H1 (cell line): Measurements from ENCODE around the gene GRM7. TPM values are rescaled to one million over a fixed set of nuclear protein-coding genes. Genes with fewer than 3 reads are reported as not detected.

ENCODE experiments used
- CTCF ChIA-PET: fragments of 300-600 bp; sonication (Branson Sonifier 250); formaldehyde crosslinking; loops from one replicate; lab custom pipeline; 2021; ENCODE audit not compliant: partially characterized antibody; lab: Charles Lee
- POLR2A ChIA-PET: fragments of 300-600 bp; sonication (Branson Sonifier 250); formaldehyde crosslinking; loops from one replicate; lab custom pipeline; 2021; ENCODE audit warnings: inconsistent platforms; ENCODE audit not compliant: partially characterized antibody; lab: Charles Lee
- DNase-seq, 2 experiments: peaks; one replicate each; pipeline versions ENCODE4 v3.0.0 to v3.0.0-alpha.2; 2010 to 2022; ENCODE audit warnings: low spot score in 2 of 2, low read depth in 1 of 2, mixed read lengths in 1 of 2
- FAIRE-seq: peaks from 2 replicates; lab custom pipeline; 2011; peaks lifted over from hg19 to GRCh38; lab: Jason Lieb, UNC
- H2AFZ ChIP-seq: 2 replicates; pipeline ENCODE4 v1.8.1; 2012; ENCODE audit warnings: low read length, inconsistent platforms
- H2AK5ac ChIP-seq: 2 replicates; pipeline ENCODE4 v1.6.1; 2013; ENCODE audit warnings: low read depth, low read length
- H2BK120ac ChIP-seq: replicated peaks from 2 replicates; pipeline ENCODE3; 2013; ENCODE audit warnings: low read depth, low read length, inconsistent platforms
- H2BK12ac ChIP-seq: 2 replicates; pipeline ENCODE4 v1.6.1; 2013; ENCODE audit warnings: low read depth, low read length
- H2BK15ac ChIP-seq: 2 replicates; pipeline ENCODE4 v1.6.1; 2013; ENCODE audit warnings: low read length
- H2BK20ac ChIP-seq: 2 replicates; pipeline ENCODE4 v1.6.1; 2013; ENCODE audit warnings: low read length
- H2BK5ac ChIP-seq: 2 replicates; pipeline ENCODE4 v1.6.1; 2013; ENCODE audit warnings: low read depth, low read length
- H3K14ac ChIP-seq: 2 replicates; pipeline ENCODE4 v1.6.1; 2013; ENCODE audit warnings: inconsistent platforms; ENCODE audit not compliant: insufficient read length
- H3K18ac ChIP-seq: 2 replicates; pipeline ENCODE4 v1.6.1; 2013; ENCODE audit warnings: low read length; ENCODE audit errors: extremely low read depth
- H3K23ac ChIP-seq: 2 replicates; pipeline ENCODE4 v1.6.1; 2013; ENCODE audit warnings: inconsistent platforms; ENCODE audit not compliant: insufficient read length
- H3K23me2 ChIP-seq: 2 replicates; pipeline ENCODE4 v1.6.1; 2013; ENCODE audit warnings: low read depth, low read length
- H3K27ac ChIP-seq: 2 replicates; pipeline ENCODE4 v1.6.1; 2011; ENCODE audit warnings: low read depth, low read length, inconsistent platforms
- H3K27me3 ChIP-seq, 4 experiments: replicated peaks in 1 of 4; 1 replicate in 1 of 4; 2 replicates in 3 of 4; pipeline versions ENCODE4 v1.6.1 to v1.8.1; 2011 to 2013; ENCODE audit warnings: low read length in 3 of 4, mild to moderate bottlenecking in 3 of 4, inconsistent platforms in 2 of 4, mixed read lengths in 2 of 4, moderate library complexity in 1 of 4; ENCODE audit not compliant: control insufficient read depth in 3 of 4, insufficient read depth in 3 of 4; ENCODE audit errors: extremely low read depth in 1 of 4
- H3K36me3 ChIP-seq, 4 experiments: 2 replicates each; pipeline versions ENCODE4 v1.6.1 to v1.8.1; 2011 to 2013; ENCODE audit warnings: mild to moderate bottlenecking in 4 of 4, low read length in 3 of 4, moderate library complexity in 2 of 4, control low read depth in 1 of 4, inconsistent platforms in 1 of 4; ENCODE audit not compliant: insufficient read depth in 4 of 4, control insufficient read depth in 2 of 4
- H3K4ac ChIP-seq: replicated peaks from 2 replicates; pipeline ENCODE3; 2013; ENCODE audit warnings: low read length, low read depth, mixed read lengths, inconsistent platforms; ENCODE audit not compliant: insufficient read length
- H3K4me1 ChIP-seq, 4 experiments: replicated peaks in 1 of 4; 1 replicate in 1 of 4; 2 replicates in 3 of 4; pipeline versions ENCODE4 v1.6.1 to v1.8.1; 2011 to 2013; ENCODE audit warnings: low read length in 3 of 4, inconsistent platforms in 2 of 4, mixed read lengths in 1 of 4; ENCODE audit not compliant: insufficient read depth in 4 of 4, control insufficient read depth in 3 of 4
- H3K4me2 ChIP-seq, 2 experiments: 2 replicates each; pipeline versions ENCODE4 v1.6.1 to v1.8.1; 2011 to 2013; ENCODE audit warnings: low read depth in 2 of 2, low read length in 2 of 2, control low read depth in 1 of 2, inconsistent platforms in 1 of 2, mild to moderate bottlenecking in 1 of 2; ENCODE audit not compliant: insufficient read depth in 1 of 2
- H3K4me3 ChIP-seq, 4 experiments: fragments of 200-600, 300-600 bp in 1 of 4; sonication (generic), shearing (Covaris generic), sonication (Bioruptor Twin) in 1 of 4; 2 replicates each; pipeline versions ENCODE4 v1.5.1 to v1.8.1; 2011 to 2016; ENCODE audit warnings: low read length in 4 of 4, low read depth in 3 of 4, control low read depth in 2 of 4, inconsistent platforms in 2 of 4, mild to moderate bottlenecking in 2 of 4, mixed read lengths in 1 of 4, moderate library complexity in 1 of 4; ENCODE audit not compliant: insufficient read depth in 2 of 4; ENCODE audit errors: extremely low read depth in 1 of 4
- H3K56ac ChIP-seq: replicated peaks from 2 replicates; pipeline ENCODE3; 2013; ENCODE audit warnings: low read depth, mild to moderate bottlenecking, mixed read lengths, low read length, inconsistent platforms; ENCODE audit not compliant: insufficient read length
- H3K79me1 ChIP-seq: 2 replicates; pipeline ENCODE4 v1.6.1; 2013; ENCODE audit warnings: low read depth, low read length, control low read depth
- H3K79me2 ChIP-seq, 2 experiments: 2 replicates each; pipeline versions ENCODE4 v1.6.1 to v1.8.1; 2012 to 2013; ENCODE audit warnings: low read length in 2 of 2, mild to moderate bottlenecking in 2 of 2, inconsistent platforms in 1 of 2; ENCODE audit not compliant: insufficient read depth in 2 of 2, control insufficient read depth in 1 of 2
- H3K9ac ChIP-seq, 4 experiments: replicated peaks in 1 of 4; 1 replicate in 1 of 4; 2 replicates in 3 of 4; pipeline versions ENCODE4 v1.6.1 to v1.8.1; 2011 to 2013; ENCODE audit warnings: low read depth in 3 of 4, low read length in 3 of 4, control low read depth in 2 of 4, mild to moderate bottlenecking in 2 of 4, moderate library complexity in 2 of 4, inconsistent platforms in 1 of 4; ENCODE audit errors: extremely low read depth in 1 of 4
- H3K9me3 ChIP-seq, 2 experiments: 2 replicates each; pipeline versions ENCODE4 v1.6.1 to v1.8.1; 2012 to 2013; ENCODE audit warnings: mild to moderate bottlenecking in 2 of 2, moderate library complexity in 2 of 2, control low read depth in 1 of 2, inconsistent platforms in 1 of 2, low read depth in 1 of 2, low read length in 1 of 2, mixed read lengths in 1 of 2; ENCODE audit not compliant: insufficient read depth in 2 of 2
- H4K20me1 ChIP-seq, 2 experiments: replicated peaks in 1 of 2; 2 replicates each; pipeline versions ENCODE3 to v1.8.1; 2011 to 2013; ENCODE audit warnings: inconsistent platforms in 2 of 2, low read length in 2 of 2, mild to moderate bottlenecking in 1 of 2; ENCODE audit not compliant: insufficient read depth in 2 of 2, control insufficient read depth in 1 of 2
- H4K5ac ChIP-seq: 2 replicates; pipeline ENCODE4 v1.6.1; 2013; ENCODE audit warnings: low read length, low read depth, mixed read lengths, inconsistent platforms; ENCODE audit not compliant: insufficient read length
- H4K8ac ChIP-seq: 2 replicates; pipeline ENCODE4 v1.8.0; 2013; ENCODE audit warnings: mild to moderate bottlenecking, moderate library complexity, low read length, inconsistent platforms; ENCODE audit not compliant: insufficient read depth; ENCODE audit errors: extremely low read depth
- H4K91ac ChIP-seq: replicated peaks from 2 replicates; pipeline ENCODE3; 2013; ENCODE audit warnings: low read length, mixed read lengths, inconsistent platforms; ENCODE audit not compliant: insufficient read length
- ASH2L ChIP-seq: fragments of 200-600, 300-600 bp; sonication (generic); IDR thresholded peaks from one replicate; pipeline ENCODE4 v1.7.1; 2017; ENCODE audit warnings: low read length
- CBX5 ChIP-seq: fragments of 300-800, 300-1000 bp; sonication (generic); IDR thresholded peaks from 2 replicates; pipeline ENCODE4 v1.7.1; 2016; ENCODE audit warnings: antibody characterized with exemption, low read length, low read depth
- CBX8 ChIP-seq: fragments of 300-800, 300-1000 bp; sonication (generic); IDR thresholded peaks from 2 replicates; pipeline ENCODE4 v1.7.1; 2016; ENCODE audit warnings: low read depth, low read length, borderline replicate concordance
- EGR1 ChIP-seq: IDR thresholded peaks from 2 replicates; pipeline ENCODE4 v1.6.1; 2011; ENCODE audit warnings: low read depth, low read length, borderline replicate concordance
- EZH2 ChIP-seq: fragments of 200-600 bp; sonication (generic); IDR thresholded peaks from 2 replicates; pipeline ENCODE4 v1.7.1; 2012; ENCODE audit warnings: low read depth, mild to moderate bottlenecking, moderate library complexity, low read length, inconsistent platforms; ENCODE audit not compliant: severe bottlenecking
- GABPA ChIP-seq: IDR thresholded peaks from 2 replicates; pipeline ENCODE4 v1.6.1; 2011; ENCODE audit warnings: mild to moderate bottlenecking, low read length, moderate library complexity, borderline replicate concordance; ENCODE audit not compliant: insufficient read depth
- HDAC2 ChIP-seq, 2 experiments: fragments of 300-600 bp in 1 of 2; sonication (generic) in 1 of 2; IDR thresholded peaks; 2 replicates each; pipeline ENCODE4 v1.6.1; 2011 to 2012; ENCODE audit warnings: low read depth in 2 of 2, low read length in 2 of 2, mild to moderate bottlenecking in 2 of 2, moderate library complexity in 2 of 2, borderline replicate concordance in 1 of 2, inconsistent platforms in 1 of 2
- KDM5A ChIP-seq: fragments of 200-600 bp; IDR thresholded peaks from 2 replicates; pipeline ENCODE4 v1.7.1; 2012; ENCODE audit warnings: mild to moderate bottlenecking, low read length, inconsistent platforms, mixed read lengths
- POLR2AphosphoS5 ChIP-seq: IDR thresholded peaks from 2 replicates; pipeline ENCODE4 v1.6.1; 2011; ENCODE audit warnings: low read depth, low read length
- RBBP5 ChIP-seq: IDR thresholded peaks from 2 replicates; pipeline ENCODE4 v1.7.1; 2012; ENCODE audit warnings: low read depth, mild to moderate bottlenecking, inconsistent platforms, low read length, moderate library complexity, borderline replicate concordance
- RNF2 ChIP-seq: fragments of 200-900, 300-1000 bp; sonication (generic); IDR thresholded peaks from 2 replicates; pipeline ENCODE4 v1.7.1; 2016; ENCODE audit warnings: borderline replicate concordance, low read depth, mild to moderate bottlenecking, antibody characterized with exemption, low read length; ENCODE audit not compliant: poor library complexity, severe bottlenecking; ENCODE audit errors: missing control alignments
- SIN3A ChIP-seq, 2 experiments: IDR thresholded peaks in 1 of 2; conservative IDR thresholded peaks in 1 of 2; 2 replicates each; pipeline ENCODE4 v1.6.1; 2011 to 2012; ENCODE audit warnings: low read length in 2 of 2, improper control_type of control experiment in 1 of 2, low read depth in 1 of 2, mild to moderate bottlenecking in 1 of 2
- TAF1 ChIP-seq: IDR thresholded peaks from 2 replicates; pipeline ENCODE4 v1.6.1; 2011; ENCODE audit warnings: mild to moderate bottlenecking, low read depth, low read length
- WGBS, 2 experiments: shearing (Covaris generic) in 1 of 2; methylation state at CpG; one replicate each; pipeline versions ENCODE4 v1.1.6 to v1.1.7; 2013 to 2015; ENCODE audit warnings: low lambda C conversion rate in 2 of 2, mixed read lengths in 2 of 2, inconsistent platforms in 1 of 2, low coverage in 1 of 2, missing lambda C conversion rate in 1 of 2; ENCODE audit not compliant: insufficient replicate concordance in 2 of 2, insufficient coverage in 1 of 2, insufficient read length in 1 of 2; ENCODE audit errors: extremely low coverage in 1 of 2, missing lambda C conversion rate in 1 of 2; 5-methylcytosine and 5-hydroxymethylcytosine counted together
- polyA plus RNA-seq, 7 experiments: library from polyadenylated mRNA; depleted of rRNA in 3 of 7; stranded (reverse) in 5 of 7; unstranded in 2 of 7; fragments of >200 nt in 5 of 7; fragments of 200-250 nt in 2 of 7; gene quantifications; 1 replicate in 5 of 7; 2 replicates in 1 of 7; 4 replicates in 1 of 7; pipeline versions ENCODE4 v1.2.1 to v1.2.3, GENCODE V29; 2011 to 2013; ENCODE audit warnings: missing spikeins in 2 of 7, mixed read lengths in 2 of 7
- total RNA-seq: library from RNA; stranded (reverse); fragmentation: NEBNext Ultra II Directional; extraction: Animal tissue kit (Norgen Biotek cat#: 25700); gene quantifications from 2 replicates; pipeline ENCODE4 v1.2.1, GENCODE V29; 2021

Gene GRM7
- total and polyA plus RNA-seq, 2 of the 8 experiments (the other 6 are each of a cell fraction or from before 2014, with no cell fraction given): 0.17 to 0.24 TPM

DNA sequence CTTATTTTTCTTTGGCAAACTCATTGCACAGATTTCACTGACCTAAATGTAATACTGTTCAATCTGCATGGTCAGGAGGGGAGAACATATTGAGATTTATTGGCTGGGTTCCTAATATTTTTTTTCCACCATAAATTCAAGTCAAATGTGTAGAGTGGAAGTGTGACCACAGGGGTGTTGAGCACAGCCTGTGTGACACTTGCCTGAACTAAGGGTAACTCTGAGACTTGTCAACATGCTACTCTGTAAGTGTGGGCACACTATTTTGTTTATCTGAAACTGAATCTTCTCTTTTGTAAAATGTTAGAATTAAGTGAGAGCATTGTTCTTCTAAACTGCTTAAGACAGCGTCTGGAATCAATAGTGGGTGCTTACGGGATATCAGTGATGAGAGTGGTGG is 516.2 kb downstream of the GRM7 start:
- Histone ChIP-seq H3K27ac (no peak overlapping the region), H3K14ac (no peak overlapping the region), H4K8ac (no peak overlapping the region), H3K4me3 (no peak overlapping the region), H3K4ac (no peak overlapping the region), H3K4me2 (no peak overlapping the region), H3K23ac (no peak overlapping the region), H4K91ac (no peak overlapping the region), H3K23me2 (no peaks in the 10 kb centered on the region), H2AK5ac (no peak overlapping the region), H3K9ac (no peak overlapping the region), H4K20me1 (no peaks in the 10 kb centered on the region), H2BK12ac (no peak overlapping the region), H3K18ac (no peak overlapping the region), H4K5ac (no peak overlapping the region), H3K79me2 (no peaks in the 10 kb centered on the region), H2AFZ (no peak overlapping the region), H2BK5ac (no peak overlapping the region), H3K79me1 (no peaks in the 10 kb centered on the region), H2BK120ac (no peak overlapping the region), H3K4me1 (no peaks in the 10 kb centered on the region), H3K56ac (no peak overlapping the region), H3K27me3 (no peaks in the 10 kb centered on the region), H3K9me3 (no peaks in the 10 kb centered on the region), H2BK15ac (no peak overlapping the region), H3K36me3 (no peaks in the 10 kb centered on the region), H2BK20ac (no peak overlapping the region)
- CTCF ChIA-PET: no interaction called here
- POLR2A ChIA-PET: no interaction called here
- 91% methylated on average over 2 of the region's 2 CpGs; no CpG with 5 or more reads in 1 of the 2 experiments for whole genome bisulfite sequencing, 2 experiments
- FAIRE-seq (no peak), DNase-seq (no peak)
- no peak for TF ChIP-seq RNF2
- no peak for TF ChIP-seq GABPA
- no peak for TF ChIP-seq ASH2L
- no peak for TF ChIP-seq POLR2AphosphoS5
- TF ChIP-seq EGR1: no peak
- no peak for TF ChIP-seq SIN3A (conservative IDR thresholded peaks at IDR 0.05 in 1 of 2, IDR thresholded peaks at IDR 0.05 in 1 of 2; ENCODE audit: low read depth in 1 of 2, low read length in 2 of 2)
- TF ChIP-seq EZH2: no peak
- no peak for TF ChIP-seq HDAC2 (IDR thresholded peaks at IDR 0.05; ENCODE audit: borderline replicate concordance in 1 of 2, low read depth in 2 of 2, low read length in 2 of 2)
- no peak for TF ChIP-seq CBX8
- no peak for TF ChIP-seq CBX5
- TF ChIP-seq KDM5A: no peak
- TF ChIP-seq RBBP5: no peak
- TF ChIP-seq TAF1: no peak
